ENCODE measurements around the gene PRKN. TPM values are rescaled to one million over a fixed set of nuclear protein-coding genes. Genes with fewer than 3 reads are reported as not detected.

Gene PRKN
- total and polyA plus RNA-seq, 8 donors: 0.82 to 7.2 (median 2.9) TPM

GRCh38 chr6:161607696-161608297 is 1119.8 kb downstream of the PRKN start:
- WGBS, 2 donors: 88 to 90% methylated on average over 6 of the region's 6 CpGs
- intact Hi-C loops (cut with DNase I): no loop called here
- TF ChIP-seq, protein P1, sequence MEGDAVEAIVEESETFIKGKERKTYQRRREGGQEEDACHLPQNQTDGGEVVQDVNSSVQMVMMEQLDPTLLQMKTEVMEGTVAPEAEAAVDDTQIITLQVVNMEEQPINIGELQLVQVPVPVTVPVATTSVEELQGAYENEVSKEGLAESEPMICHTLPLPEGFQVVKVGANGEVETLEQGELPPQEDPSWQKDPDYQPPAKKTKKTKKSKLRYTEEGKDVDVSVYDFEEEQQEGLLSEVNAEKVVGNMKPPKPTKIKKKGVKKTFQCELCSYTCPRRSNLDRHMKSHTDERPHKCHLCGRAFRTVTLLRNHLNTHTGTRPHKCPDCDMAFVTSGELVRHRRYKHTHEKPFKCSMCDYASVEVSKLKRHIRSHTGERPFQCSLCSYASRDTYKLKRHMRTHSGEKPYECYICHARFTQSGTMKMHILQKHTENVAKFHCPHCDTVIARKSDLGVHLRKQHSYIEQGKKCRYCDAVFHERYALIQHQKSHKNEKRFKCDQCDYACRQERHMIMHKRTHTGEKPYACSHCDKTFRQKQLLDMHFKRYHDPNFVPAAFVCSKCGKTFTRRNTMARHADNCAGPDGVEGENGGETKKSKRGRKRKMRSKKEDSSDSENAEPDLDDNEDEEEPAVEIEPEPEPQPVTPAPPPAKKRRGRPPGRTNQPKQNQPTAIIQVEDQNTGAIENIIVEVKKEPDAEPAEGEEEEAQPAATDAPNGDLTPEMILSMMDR (IDR thresholded peaks at IDR 0.05): no peak
- DNase-seq (no peak), FAIRE-seq (no peak), ATAC-seq (no peak)
- H3K4me3 ChIP-seq: no peak overlapping the region
- H3K27me3 ChIP-seq: no peaks in the 10 kb centered on the region
- H3K36me3 ChIP-seq: no peaks in the 10 kb centered on the region
- no peak overlapping the region for H3K27ac ChIP-seq
- H3K9me3 ChIP-seq: no peaks in the 10 kb centered on the region
- H3K4me1 ChIP-seq: no peaks in the 10 kb centered on the region

- H3K4me3 ChIP-seq: no peak overlapping the region
- H3K36me3 ChIP-seq: no peaks in the 10 kb centered on the region
- FAIRE-seq (no peak), DNase-seq (no peak), ATAC-seq (no peak)
- H3K27ac ChIP-seq: no peak overlapping the region
- TF ChIP-seq, protein P1 (IDR thresholded peaks at IDR 0.05): no peak
- intact Hi-C loops (cut with DNase I): no loop called here
- no peaks in the 10 kb centered on the region for H3K9me3 ChIP-seq
- no peaks in the 10 kb centered on the region for H3K4me1 ChIP-seq
- WGBS, 2 donors: 91 to 94% methylated on average over 1 of the region's 1 CpG
- no peaks in the 10 kb centered on the region for H3K27me3 ChIP-seq
Measured at GRCh38 chr6:161602359-161602758, 1125.2 kb downstream of the PRKN start.

- Histone ChIP-seq H3K27ac (no peak overlapping the region), H3K9me3 (no peaks in the 10 kb centered on the region), H3K27me3 (peaks cover 0 to 3% (median 0%) of the 10 kb centered on the region in 4 donors), H3K4me1 (no peaks in the 10 kb centered on the region), H3K4me3 (no peak overlapping the region), H3K36me3 (no peaks in the 10 kb centered on the region)
- DNase-seq: no peak
- 89 to 97% methylated on average over 2 of the region's 2 CpGs for WGBS, 2 donors
- no peak for FAIRE-seq
- no peak for ATAC-seq
- intact Hi-C loops (cut with DNase I): no loop called here
- TF ChIP-seq, protein P1 (IDR thresholded peaks at IDR 0.05): no peak
Measured at GRCh38 chr6:161598896-161599295, 1128.7 kb downstream of the PRKN start.

- TF ChIP-seq, protein P1 (IDR thresholded peaks at IDR 0.05): no peak
- FAIRE-seq: no peak
- WGBS, 2 donors: 83 to 87% methylated on average over 7 of the region's 7 CpGs
- no peak overlapping the region for H3K27ac ChIP-seq
- intact Hi-C loops (cut with DNase I): no loop called here
- no peak for DNase-seq
- no peaks in the 10 kb centered on the region for H3K36me3 ChIP-seq
- no peaks in the 10 kb centered on the region for H3K9me3 ChIP-seq
- no peak for ATAC-seq
- no peak overlapping the region for H3K4me3 ChIP-seq
- H3K4me1 ChIP-seq: no peaks in the 10 kb centered on the region
- H3K27me3 ChIP-seq: peaks cover 0 to 3% (median 0%) of the 10 kb centered on the region in 4 donors
Measured at GRCh38 chr6:161596807-161597520, 1130.6 kb downstream of the PRKN start.

DNA sequence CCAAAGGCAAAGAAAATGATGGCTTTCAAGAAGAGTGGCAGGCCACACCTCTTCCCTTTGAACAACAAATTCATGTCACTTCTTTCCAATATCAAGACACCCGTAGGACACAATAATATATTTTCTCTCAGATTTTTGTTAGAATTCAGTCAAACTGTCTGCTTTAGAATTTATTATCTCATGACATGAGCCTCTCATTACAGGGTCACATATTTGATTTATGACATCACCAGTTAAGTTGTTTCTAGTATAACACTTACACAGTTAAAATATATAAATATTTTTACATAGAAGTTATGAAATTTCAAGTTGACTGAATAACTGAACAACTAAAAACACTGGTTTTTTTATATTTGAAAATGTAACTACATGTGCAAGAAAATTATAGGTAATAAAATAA is 1133.2 kb downstream of the PRKN start:
- DNase-seq: no peak
- Histone ChIP-seq H3K27ac (no peak overlapping the region), H3K9me3 (no peaks in the 10 kb centered on the region), H3K36me3 (no peaks in the 10 kb centered on the region), H3K4me1 (no peaks in the 10 kb centered on the region), H3K4me3 (no peak overlapping the region), H3K27me3 (peaks cover 0 to 3% (median 0%) of the 10 kb centered on the region in 4 donors)
- WGBS, 2 donors: 88 to 90% methylated on average over 1 of the region's 1 CpG
- ATAC-seq: no peak
- intact Hi-C loops (cut with DNase I): no loop called here
- FAIRE-seq: no peak
- TF ChIP-seq, protein P1 (IDR thresholded peaks at IDR 0.05): no peak

Data from pancreas (tissue), 10 donors.